BJ (cell line): Measurements from ENCODE around the gene MYH13. TPM values are rescaled to one million over a fixed set of nuclear protein-coding genes. Genes with fewer than 3 reads are reported as not detected.

ENCODE experiments used
- CTCF ChIA-PET: fragments of 350-600 bp; formaldehyde crosslinking; extraction: SDS; loops from one replicate; lab custom pipeline; 2021; ENCODE audit warnings: antibody characterized with exemption, inconsistent platforms; lab: Yijun Ruan, JAX
- POLR2A ChIA-PET: fragments of 300-600 bp; sonication (Branson Sonifier 250); formaldehyde crosslinking; extraction: SDS; loops from one replicate; lab custom pipeline; 2021; ENCODE audit warnings: antibody characterized with exemption; lab: Charles Lee
- DNase-seq: peaks from one replicate; pipeline ENCODE4 v3.0.0-alpha.2; 2011; ENCODE audit warnings: low read depth
- H3K27me3 ChIP-seq: 2 replicates; pipeline ENCODE4 v1.6.0; 2011; ENCODE audit warnings: low read length; ENCODE audit not compliant: control insufficient read depth, insufficient read depth
- H3K36me3 ChIP-seq: 2 replicates; pipeline ENCODE4 v1.5.1; 2011; ENCODE audit warnings: low read length; ENCODE audit not compliant: control insufficient read depth, insufficient read depth
- H3K4me3 ChIP-seq: 2 replicates; pipeline ENCODE4 v1.5.1; 2011; ENCODE audit warnings: low read depth, mild to moderate bottlenecking, control low read depth, low read length
- polyA plus RNA-seq: library from polyadenylated mRNA; depleted of rRNA; stranded (reverse); fragments of >200 nt; gene quantifications from 2 replicates; pipeline ENCODE4 v1.2.3, GENCODE V29; 2011
- TF ChIP-seq, protein P1 (sequence below): IDR thresholded peaks from 2 replicates; pipeline ENCODE4 v1.5.1; 2011; ENCODE audit warnings: low read depth, mild to moderate bottlenecking, control low read depth, inconsistent platforms, low read length, moderate library complexity; ENCODE audit not compliant: insufficient read depth

The MYH13 gene
- polyA plus RNA-seq, 1 experiment, result not detected

DNA sequence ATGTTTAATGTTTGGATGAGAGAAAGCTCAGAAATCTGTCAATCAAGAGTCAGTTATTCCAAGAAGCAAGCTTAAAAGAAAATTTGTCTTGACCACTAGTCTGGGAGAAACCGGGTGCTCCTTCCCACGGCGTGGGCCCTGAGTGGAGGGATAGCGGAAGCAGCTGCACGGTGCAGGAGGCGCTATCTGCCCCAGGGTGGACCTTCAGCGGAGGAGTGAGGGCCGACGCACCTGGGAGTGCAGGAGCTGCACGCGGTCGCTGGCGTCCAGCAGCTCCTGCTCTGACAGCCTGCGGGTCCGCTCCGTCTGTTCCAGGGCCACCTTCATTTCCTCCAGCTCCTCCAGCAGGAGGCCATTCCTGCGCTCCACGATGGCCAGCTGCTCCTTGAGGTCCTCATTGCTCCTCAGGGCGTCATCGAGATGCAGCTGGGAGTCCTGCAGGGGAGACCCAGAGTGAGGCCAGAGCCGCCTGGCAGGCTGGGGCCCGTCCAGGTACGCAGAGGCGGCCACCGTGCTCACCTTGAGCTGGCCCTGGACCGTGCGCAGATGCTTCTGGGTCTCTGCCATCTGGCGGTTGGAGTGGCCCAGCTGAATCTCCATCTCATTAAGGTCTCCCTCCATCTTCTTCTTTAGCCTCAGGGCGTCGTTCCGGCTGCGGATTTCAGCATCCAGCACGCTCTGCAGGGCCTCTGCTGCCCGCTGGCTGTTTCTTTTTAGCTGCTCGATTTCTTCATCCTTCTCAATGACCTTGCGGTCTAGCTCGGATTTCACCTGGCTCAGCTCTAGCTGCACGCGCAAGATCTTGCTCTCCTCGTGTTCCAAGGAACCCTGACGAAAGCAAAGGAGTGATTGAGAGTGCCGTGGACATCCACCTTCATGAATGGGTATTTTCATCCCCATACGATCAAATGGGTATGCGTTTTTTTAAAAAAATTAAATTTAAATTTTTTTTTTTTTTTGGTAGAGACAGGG is 63.5 kb downstream of the MYH13 start:
- Histone ChIP-seq H3K27me3 (no peaks in the 10 kb centered on the region), H3K4me3 (no peak overlapping the region), H3K36me3 (no peaks in the 10 kb centered on the region)
- POLR2A ChIA-PET, result no interaction called here
- DNase-seq, result no peak
- TF ChIP-seq, protein P1, sequence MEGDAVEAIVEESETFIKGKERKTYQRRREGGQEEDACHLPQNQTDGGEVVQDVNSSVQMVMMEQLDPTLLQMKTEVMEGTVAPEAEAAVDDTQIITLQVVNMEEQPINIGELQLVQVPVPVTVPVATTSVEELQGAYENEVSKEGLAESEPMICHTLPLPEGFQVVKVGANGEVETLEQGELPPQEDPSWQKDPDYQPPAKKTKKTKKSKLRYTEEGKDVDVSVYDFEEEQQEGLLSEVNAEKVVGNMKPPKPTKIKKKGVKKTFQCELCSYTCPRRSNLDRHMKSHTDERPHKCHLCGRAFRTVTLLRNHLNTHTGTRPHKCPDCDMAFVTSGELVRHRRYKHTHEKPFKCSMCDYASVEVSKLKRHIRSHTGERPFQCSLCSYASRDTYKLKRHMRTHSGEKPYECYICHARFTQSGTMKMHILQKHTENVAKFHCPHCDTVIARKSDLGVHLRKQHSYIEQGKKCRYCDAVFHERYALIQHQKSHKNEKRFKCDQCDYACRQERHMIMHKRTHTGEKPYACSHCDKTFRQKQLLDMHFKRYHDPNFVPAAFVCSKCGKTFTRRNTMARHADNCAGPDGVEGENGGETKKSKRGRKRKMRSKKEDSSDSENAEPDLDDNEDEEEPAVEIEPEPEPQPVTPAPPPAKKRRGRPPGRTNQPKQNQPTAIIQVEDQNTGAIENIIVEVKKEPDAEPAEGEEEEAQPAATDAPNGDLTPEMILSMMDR, result no peak
- CTCF ChIA-PET, result interaction anchor here (0.7 to 2.0 kb wide), 5 partner anchors 8 to 428 kb away, joined by 3 to 7 read pairs (median 3); no protein-coding TSS in a partner anchor

DNA sequence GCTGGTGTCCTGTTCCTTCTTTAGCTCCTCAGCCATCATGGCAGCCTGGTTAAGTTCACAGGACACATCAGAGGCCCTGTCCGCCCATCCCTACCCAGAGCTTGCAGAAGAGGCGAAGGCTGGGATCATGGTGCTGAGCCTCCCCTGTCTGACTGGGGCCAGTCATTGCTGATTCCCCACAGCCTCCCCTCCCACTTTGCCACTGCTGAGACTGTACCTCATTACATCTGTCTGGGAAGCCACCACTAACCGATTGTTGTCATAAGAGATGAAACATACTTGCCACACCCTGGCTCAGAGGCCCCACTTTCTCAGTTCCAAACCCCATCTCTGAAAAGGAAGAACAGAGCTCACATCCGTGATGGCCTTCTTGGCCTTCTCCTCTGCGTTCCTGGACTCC is 66.2 kb downstream of the MYH13 start:
- ChIA-PET POLR2A (no interaction called here), CTCF (interaction anchor here (1.0 kb wide), 1 partner anchor 10 kb away, joined by 3 read pairs; no protein-coding TSS in a partner anchor)
- DNase-seq, result no peak

DNA sequence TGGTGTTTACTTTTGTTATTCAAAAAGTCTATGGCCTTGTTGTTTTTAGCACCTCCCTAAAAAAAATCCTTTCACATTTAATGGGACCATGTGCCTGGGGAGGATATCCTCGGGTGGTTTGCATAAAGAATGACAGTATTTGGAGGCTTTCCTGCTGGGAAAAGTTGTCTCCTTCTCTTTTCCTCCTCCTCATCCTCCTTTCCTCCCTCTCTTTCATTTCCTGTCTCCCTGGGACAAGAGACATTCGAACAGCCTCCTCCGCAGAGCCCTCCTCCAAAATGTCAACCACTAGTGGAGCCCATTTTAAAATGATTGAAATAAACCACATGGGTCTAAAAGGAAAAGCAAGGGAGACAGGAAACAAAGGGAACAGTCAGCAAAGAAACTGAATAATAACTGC is 67.4 kb downstream of the MYH13 start:
- Histone ChIP-seq H3K36me3 (no peaks in the 10 kb centered on the region), H3K4me3 (no peak overlapping the region), H3K27me3 (no peaks in the 10 kb centered on the region)
- POLR2A ChIA-PET, result no interaction called here
- TF ChIP-seq, protein P1, result no peak
- DNase-seq, result no peak
- CTCF ChIA-PET, result interaction anchor here (1.2 kb wide), 1 partner anchor 310 kb away, joined by 3 read pairs; no protein-coding TSS in a partner anchor

More for the DNA sequence above, 66.2 kb downstream of the MYH13 start:
- Histone ChIP-seq H3K36me3 (no peaks in the 10 kb centered on the region), H3K27me3 (no peaks in the 10 kb centered on the region), H3K4me3 (no peak overlapping the region)
- TF ChIP-seq, protein P1, result no peak

DNA sequence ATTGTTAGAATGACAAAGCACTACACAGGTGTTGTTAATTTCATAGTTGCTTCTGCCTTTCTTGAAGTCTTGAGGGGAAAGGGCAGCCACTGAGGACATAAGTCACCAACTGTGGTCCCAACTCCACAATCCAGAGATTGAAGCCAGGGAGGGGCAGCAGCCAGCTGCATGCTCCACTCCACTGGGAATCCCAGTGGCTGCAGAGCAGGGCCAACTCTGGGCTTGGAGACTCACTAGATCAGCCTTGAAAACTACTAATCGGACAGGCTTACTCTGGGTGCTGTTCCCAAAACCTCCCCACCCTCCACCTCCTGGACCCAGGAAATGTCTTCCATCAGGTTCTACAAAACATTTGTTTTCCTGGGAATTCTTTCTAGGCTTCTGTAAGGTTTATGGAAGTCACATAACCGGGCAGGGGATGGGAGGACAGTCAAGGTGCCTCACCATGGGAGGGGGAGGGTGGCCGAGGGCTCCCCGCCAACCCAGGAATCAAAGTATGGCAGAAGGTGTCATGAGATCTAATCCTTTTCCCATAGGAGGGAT is 68.0 kb downstream of the MYH13 start:
- Histone ChIP-seq H3K4me3 (no peak overlapping the region), H3K36me3 (no peaks in the 10 kb centered on the region), H3K27me3 (no peaks in the 10 kb centered on the region)
- POLR2A ChIA-PET, result no interaction called here
- TF ChIP-seq, protein P1, result no peak
- CTCF ChIA-PET, result interaction anchor here (0.7 kb wide), 1 partner anchor 22 kb away, joined by 3 read pairs; no protein-coding TSS in a partner anchor
- no peak for DNase-seq

DNA sequence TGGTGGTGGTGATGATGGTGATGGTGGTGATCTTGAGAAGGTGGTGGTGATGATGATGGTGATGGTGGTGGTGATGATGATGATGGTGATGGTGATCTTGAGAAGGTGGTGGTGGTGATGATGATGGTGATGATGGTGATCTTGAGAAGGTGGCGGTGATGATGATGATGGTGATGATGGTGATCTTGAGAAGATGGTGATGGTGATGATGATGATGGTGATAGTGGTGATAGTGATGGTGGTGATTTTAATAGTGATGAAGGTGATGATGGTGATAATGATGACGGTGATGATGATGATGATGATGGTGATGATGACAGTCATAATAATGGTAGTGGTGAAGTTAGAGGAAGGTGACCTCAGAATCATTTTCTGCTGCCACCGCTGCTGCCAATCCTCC is 75.1 kb downstream of the MYH13 start:
- ChIA-PET POLR2A (no interaction called here), CTCF (interaction anchor here (9.5 kb wide), 1 partner anchor 319 kb away, joined by 121 read pairs; no protein-coding TSS in a partner anchor)
- no peak for DNase-seq
- H3K36me3 ChIP-seq, result no peaks in the 10 kb centered on the region
- no peak overlapping the region for H3K4me3 ChIP-seq
- TF ChIP-seq, protein P1, result no peak
- no peaks in the 10 kb centered on the region for H3K27me3 ChIP-seq
